NOMO-1 treated with DMSO at 0.1 percent for 48 hours (cell line): Measurements from ENCODE around the gene MIPEP.
A peak's percentile ranks its signal among the peaks of the same experiment; 100 is the strongest.

Experiments used
- DNase-seq: peaks from one replicate; lab custom pipeline; 2025; ENCODE audit not compliant: unreplicated experiment; lab: John Stamatoyannopoulos, UW

Gene MIPEP

DNA sequence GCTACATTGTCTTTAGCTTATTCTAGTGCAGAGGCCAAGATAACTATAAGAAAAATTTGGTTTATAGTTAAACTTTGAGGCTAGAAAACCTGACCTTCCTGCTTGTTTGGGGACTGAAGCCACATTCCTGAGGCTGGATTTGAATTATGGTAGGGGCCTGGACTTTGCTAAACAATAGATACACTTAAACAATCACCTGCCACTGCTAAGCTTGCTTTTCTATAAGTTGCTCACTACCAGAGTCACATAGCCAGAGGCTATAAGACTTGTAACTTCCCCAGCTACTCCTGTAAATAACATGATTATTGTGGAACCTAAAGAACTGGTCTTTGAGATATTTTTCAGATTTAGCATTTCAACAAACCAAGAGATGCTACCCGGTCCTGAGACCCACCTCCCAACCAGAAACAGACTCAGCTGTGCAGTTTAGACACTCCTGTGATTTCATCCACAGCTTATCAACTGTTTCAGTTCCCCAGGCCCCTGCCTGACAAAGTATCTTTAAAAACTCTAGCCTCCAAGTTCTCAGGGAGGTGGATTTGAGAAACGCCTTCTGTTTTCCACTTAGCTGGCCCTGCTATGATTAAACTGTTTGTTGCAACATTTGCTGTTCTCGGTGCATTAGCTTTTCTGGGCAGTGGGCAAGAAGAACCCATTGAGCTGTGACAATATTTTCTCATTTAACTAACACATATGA is 77.7 kb downstream of the MIPEP start:
- DNase-seq: peak; percentile 36

DNA sequence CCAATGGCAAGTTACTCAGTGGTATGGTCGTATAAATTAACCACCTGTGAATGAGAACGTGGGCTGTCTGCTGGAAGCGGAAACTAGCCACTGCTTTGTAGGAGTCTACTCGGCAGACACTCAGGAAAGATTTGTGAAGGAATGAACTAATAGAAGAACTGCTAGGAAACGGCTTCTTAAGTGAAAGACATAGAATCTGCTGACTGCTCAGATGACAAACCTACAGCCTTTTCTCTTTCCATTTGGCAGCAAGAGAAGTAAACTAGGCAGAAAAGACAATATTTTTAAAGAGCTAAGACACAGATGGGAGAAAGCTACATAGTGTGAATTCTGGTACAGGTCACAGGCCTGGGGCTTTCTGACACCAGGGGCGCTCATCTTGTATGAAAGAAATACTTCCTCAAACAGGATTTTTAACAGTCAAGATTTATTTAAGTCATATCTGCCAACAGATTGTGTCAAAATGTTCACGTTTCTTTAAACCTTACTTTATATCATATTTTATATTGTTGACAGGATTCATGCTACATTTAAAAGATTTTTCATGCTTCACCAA is 78.4 kb downstream of the MIPEP start:
- DNase-seq: peak; percentile 53

DNA sequence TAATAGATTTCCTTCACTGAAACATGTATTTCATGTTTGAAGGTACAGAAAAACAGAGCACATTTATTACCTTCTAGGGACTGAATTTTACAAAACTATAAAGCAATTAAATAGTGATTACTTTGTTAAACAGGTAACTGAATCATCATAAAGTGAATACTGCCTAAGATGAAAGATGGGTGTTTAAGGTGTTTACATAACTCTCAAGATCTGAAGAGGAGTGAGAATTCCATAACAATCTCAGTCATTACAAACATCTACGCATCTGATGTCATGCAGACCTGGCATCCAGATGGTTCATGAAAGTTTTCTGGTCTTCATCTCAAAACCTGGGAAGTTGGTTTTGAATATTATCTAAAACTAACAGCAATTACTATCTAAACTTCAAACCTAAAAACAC is 80.4 kb downstream of the MIPEP start:
- no peak for DNase-seq

DNA sequence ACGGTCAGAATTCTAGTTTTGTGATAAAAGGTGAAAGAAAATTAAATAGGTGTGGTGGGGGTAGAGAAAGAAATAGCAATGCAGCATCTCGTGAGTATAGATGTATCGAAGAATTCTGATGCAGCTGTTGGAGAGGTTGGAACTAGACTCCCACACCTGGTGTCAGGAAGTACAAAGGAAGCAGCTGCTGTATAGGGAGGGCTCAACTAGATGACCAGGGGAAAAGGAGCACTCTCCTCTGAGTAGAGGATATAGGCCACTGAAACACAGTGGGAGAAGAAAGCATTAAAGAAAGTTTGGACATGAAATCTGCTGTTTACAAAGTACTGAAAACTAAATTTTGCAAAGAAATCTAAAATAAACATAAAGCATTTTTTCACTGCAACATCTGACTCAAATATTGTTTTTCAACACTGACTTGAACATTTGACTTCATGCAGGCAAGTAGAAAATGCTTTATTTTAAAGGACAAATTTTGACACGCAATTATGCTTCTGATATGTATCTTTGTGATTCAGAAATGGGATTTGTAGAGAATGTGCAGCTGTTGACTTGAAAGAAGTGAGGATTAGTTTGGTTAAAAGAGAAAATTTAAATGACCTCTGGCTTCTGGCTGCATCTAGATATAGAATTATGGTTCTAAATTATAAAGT is 82.2 kb downstream of the MIPEP start:
- no peak for DNase-seq

DNA sequence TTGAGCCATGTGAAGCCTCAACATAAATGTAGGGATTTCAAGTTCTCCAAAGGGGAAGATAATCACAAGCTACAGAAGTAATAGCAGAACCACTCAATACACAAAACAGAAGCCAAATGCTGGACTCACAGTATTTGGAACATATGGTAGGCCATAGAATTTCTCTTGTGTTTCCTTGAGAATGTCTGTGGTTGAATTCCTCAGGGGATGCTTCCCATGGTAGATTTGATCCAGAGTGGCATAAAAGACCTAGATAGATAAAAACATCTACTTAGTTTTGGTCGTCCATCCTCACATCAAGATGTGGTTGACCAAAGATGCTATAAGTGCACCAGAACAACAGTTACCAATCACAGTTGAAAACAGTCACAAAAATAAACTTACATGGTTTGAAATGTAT is 83.4 kb downstream of the MIPEP start:
- no peak for DNase-seq

DNA sequence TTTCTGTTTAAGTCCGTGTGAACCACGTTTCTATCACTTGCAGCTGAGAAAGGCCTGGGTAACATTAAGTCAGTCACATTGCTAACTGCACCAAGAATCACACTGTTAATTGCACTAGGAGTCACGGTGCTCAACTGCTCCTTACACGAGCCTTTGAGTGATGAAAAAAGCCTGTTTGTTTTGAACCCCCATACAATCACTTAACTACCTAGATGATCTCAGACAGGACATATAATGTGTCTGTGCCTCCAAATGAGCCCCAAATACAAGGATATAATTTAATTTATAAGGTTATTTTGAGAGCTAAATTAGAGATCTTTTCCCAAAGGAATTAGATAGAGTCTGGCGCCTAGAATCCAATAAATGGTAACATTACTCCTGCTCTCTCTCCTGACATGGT is 84.1 kb downstream of the MIPEP start:
- no peak for DNase-seq

DNA sequence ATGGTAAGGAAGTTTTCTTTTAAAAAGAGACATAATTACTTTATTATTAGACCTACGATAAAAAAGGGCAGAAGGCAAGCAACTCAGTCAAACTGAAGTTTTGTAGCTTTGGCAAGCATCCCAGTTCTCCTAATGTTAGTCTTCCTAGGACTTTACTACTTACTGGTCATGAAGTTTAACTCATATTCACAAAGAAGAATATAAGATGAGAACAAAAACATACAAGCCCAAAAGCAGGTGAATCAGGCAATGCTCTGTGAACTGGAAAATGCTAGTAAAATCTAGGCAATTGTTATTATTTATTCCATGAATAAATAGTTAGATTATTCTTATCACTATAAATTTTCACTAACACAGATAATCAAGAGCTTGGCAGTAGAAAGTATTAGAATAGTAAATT is 85.0 kb downstream of the MIPEP start:
- DNase-seq: no peak

DNA sequence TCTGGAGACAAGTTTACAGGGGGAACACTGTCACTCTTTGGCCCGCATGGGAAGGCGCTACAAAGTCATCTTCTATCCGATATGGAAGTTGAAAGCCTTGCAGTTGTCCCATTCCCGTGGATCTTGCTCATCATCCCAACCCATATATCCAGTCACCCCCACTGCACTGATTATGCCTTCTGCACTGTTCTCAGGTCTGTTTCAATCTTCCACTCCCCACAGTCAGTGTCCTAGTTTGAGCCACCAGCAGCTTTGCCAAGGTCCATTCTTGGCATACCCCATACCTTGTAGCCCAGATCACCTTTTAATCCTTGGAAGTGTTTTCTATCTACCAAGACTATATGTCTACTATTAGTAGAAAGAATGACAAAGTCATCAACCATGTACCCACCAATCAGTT is 88.1 kb downstream of the MIPEP start:
- no peak for DNase-seq

DNA sequence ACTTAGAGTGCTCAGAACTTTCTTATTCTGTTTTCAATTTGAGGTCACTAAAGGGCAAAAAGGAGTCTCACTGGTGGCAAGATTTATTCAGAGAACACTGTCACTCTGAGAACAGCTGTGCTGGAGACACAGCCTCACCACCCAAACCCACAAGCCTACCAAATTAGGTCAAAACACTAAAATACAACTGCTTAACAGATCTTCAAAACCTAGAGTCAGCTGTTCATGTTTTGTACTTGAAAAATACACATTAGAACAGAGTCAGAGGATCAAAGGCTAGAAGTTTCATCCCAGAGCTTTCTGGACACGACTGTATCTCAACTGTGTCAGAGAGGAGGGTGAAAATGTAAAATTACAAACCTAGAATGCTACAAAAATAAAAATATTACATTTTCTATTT is 89.3 kb downstream of the MIPEP start:
- no peak for DNase-seq

DNA sequence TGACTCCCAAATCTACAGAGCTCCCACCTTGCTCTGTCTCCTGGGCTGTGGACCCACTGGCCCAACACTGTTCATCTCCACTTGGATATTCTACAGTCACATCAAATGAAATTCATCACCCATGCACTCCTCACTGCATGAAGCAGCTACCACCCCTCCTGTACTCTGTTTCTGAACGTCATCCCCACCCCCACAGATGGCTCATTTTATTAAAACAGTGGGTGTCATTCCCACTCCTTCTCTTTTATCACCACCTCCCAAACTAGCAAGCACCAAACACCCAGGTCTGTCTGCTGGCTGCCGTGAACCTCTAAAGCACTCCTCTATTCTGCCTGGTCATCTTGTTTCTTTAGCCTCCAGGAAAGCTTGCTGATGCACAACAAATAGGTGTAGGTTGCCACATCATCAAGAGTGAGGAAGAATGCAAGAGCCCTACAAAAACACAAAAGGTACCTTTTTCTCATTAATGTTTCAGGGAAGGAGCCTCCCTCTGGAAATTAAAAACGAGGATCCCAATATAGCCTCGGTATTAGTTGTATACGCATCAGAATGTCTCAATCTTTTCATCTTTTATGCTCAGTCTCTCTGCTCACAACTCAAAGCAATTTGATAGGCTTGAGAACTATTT is 91.8 kb downstream of the MIPEP start:
- DNase-seq: no peak

DNA sequence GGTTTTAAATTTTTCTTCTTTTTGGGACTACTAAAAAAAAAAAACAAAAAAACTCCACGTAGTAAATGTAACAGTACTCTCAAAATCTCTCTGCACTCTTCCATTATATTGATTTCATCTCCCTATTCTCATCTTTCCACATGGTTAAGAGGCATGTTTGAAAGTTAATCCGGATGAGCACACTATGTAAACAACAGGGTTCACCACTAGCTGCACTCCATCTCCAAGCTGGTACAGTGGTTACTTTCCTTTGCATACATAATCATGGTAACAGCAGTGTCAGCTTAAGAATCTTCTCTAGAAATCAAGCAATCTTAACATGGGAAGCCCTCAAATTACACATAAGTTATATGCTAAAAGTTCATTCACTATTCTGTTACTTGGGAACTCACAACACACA is 92.6 kb downstream of the MIPEP start:
- DNase-seq: no peak

DNA sequence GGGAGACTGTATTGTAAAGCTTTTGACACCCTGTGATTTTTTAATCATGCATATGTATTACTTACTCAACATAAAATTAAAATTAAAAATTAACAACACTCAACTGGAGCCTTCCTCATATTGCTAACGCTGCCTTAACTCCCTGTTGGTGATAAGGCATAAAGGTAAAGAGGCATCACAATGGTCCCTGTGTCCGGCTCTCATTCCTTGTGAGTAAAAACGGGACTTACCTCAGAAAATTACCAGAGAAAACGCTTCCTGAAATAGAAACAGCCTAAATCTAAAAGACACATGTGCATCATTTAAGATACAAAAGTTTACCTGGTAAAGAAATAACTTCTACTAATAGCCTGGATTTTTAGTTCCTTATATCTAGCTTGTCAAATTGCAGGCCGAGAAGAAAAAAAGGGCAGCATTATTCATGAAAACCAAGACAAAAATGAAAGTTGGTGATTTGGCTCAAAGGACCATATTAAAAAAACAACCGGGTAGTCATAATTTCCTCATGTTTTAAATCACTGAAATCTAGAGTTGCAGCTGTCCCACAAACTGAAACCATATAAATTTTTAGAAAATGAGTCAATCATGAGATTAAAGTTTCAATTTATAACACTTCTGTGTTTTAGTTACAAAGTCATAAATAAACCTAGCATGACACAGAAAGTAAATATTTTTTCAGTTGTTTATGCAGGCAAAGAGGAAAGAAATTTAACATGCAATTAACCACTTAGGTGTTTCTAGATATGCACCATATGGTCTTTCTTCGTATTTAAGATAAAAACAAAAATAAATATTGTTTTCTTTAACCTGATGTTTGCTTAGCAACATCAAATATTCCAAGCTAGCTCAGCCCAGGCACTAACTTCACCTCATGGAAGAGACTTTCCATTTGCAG is 94.7 kb downstream of the MIPEP start:
- no peak for DNase-seq

DNA sequence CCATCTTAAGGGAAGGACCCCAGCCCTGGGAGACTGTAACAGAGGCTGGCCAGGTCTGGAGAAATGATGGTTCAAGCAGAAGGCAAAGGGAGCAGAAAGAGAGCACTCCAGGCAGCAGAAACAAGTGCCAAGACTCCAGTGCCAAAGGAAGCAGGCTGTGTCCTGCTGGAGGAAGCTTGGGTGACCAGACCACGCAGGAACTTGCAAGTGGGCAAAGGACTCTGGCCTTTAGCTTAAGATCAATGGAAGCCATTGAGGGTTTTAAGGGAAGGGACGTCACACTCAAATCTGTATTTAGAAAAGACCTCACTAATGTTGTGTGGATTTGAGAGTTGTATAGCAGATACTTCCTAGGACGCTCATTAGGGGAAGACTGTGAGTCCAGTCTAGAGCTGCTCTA is 95.5 kb downstream of the MIPEP start:
- no peak for DNase-seq

DNA sequence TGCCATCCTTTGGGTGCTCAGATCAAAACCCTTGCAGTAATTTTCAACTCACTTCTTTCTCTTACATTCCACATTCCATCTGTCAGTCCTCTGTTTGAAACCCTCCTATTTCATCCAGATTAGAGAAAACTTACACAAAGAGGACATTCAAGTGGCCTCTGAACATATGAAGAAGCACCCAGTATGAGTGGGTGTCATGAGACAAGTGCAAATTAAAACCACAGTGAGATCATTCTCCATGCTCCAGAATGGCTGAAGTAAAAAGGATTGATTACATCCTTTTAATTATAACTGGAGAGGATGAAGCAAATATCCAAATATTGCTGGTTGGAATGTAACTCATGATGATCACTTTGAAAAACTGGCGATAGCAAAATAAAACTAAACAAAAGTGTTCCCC is 96.5 kb downstream of the MIPEP start:
- no peak for DNase-seq

DNA sequence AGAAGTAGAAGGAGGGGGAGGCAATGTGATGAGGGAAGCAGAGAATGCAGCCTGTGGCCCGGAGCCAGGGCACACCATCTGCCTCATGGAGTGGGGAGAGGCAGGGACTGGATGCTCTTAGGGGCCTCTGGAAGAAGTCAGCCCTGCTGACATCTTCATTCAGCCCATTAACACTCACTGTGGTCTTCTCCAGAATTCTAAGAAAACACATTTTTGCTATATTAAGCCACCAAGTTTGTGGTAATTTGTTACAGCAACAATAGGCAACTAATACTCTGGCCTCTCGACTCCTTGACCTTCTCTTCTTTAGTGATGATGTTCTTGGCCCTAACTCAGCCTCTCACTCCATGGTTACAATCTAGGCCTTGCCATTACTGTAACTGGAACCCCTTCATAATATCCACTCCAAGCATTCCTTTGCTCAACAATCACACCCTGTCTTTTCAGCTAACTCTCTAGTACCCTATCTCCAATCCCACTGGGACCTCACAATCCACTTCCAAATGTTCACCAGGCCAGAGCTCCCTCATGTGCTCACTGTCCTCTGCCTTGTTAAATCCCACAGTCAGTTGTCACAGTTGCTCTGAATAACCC is 98.5 kb downstream of the MIPEP start:
- no peak for DNase-seq

DNA sequence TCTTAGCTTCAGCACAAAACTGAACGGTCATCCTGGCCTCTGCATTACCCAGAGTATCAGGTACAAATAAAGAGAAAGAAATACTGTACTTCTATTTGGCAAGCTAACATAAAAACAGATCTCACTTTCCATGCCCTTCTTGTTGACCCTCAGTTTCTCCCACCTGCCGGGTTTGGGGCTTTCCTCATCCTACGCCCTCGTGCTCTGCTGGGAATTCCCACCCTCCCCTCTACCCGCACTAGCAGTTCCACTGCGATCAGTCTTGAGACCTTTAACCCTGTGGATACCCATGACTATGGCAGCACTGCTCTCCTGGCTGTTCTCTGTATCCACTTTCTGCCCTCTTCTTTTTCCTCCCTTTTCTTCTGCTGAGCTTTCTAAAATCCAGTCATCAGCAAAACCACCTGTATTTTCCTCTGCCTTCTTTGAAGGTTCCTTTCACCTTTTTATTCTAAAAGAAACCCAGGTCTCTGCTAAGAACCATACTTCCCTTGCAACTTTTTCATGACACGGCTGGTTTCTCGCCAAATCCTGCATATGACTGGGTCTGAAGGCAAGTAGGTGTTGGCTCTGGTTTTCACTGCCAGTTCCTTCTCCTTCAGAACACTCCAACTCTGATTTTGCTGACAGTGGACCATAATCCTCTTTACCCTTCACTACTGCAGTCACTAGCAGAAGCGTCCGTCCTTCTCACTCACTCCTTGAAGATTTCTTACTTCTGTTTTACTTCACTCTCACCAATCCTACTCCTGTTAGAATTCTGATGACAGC is 99.4 kb downstream of the MIPEP start:
- DNase-seq: no peak

DNA sequence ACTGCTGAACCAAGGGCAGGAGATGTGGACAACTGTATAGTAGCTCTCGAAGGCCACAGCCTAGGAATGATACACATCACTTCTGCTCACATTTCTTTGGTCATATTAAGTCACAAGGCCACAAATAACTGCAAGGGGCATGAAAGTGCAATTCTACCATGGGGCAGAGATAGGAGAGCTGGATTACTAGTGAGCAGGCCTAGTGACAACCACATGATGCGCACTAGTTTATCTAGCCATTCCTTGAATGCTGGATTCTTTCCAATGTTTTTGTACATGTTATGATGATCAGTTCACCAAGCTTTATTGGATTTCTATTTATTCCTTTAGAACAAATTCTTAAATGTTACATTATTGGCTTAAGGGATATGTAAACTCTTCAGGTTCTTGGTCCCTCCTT is 100.7 kb downstream of the MIPEP start:
- DNase-seq: no peak

DNA sequence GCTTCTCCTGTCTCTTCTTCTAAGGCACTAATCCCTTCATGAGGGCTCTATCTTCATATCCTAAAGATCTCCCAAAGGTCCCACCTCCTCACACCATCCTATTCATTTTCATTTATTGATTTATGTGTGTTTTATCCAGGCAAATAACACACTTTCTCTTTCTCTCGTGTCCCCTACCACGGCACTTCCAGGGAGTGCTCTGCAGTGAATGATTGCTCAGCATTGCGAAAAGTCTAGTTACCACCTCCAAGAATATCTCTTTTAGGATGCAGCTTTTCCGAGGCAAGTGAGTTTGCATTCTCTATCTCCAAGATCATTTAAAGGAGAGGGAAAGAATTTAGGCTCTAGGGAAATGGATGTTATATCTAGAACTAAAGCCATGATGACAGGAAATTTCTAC is 101.7 kb downstream of the MIPEP start:
- DNase-seq: no peak

DNA sequence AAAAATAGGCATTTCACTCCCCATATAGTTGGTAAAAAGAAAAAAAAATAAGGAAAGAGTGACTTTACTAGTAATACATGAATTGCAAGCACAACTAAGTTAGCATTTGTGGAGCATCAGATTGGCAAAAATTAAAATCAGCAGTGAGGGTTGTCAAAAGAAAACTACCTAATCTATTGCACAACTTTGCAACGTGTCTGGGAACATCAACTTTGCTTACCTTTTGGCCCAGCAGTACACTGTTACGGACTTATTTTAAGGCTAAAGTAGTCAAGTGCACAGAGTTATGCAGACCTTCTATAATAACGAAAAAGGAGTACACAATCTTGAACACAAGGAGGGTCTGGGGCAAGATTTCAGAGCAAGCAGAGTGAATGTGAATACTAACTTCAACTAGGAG is 102.6 kb downstream of the MIPEP start:
- no peak for DNase-seq

DNA sequence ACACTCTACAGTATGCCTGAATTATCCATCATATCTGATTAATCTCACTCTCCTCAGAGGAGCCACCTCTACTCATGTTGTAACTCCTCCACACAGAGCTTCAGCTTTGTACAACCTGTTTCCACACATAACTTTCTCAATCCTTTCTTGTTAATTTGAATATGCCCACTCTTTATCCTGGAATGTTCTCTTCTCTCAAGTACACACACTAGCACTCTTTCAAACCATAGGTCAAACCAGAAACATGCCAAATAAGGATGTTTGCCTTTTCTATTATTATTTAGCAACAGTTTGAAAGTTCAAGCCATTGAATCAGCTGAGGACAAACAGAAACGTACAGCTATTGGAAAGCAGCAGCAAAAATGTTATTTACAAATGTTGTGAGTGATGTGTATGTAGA is 110.3 kb downstream of the MIPEP start:
- DNase-seq: no peak
